OCI-LY7 (cell line): ENCODE measurements around the gene TDRD9. TPM values are rescaled to one million over a fixed set of nuclear protein-coding genes. Genes with fewer than 3 reads are reported as not detected.

ENCODE experiments used
- BruUV-seq: library from RNA; stranded (reverse); fragments of 400-500 nt; replicated peaks from 2 replicates; lab custom pipeline; 2021; lab: Mats Ljungman, UMichigan
- CTCF ChIA-PET: fragments of 300-600 bp; sonication (Branson Sonifier 250); formaldehyde crosslinking; loops from one replicate; lab custom pipeline; 2022; ENCODE audit warnings: antibody characterized with exemption; ENCODE audit not compliant: unreplicated experiment; lab: Charles Lee
- POLR2A ChIA-PET: fragments of 300-600 bp; sonication (Branson Sonifier 250); formaldehyde crosslinking; loops from one replicate; lab custom pipeline; 2022; ENCODE audit warnings: antibody characterized with exemption; lab: Charles Lee
- DNase-seq: peaks from one replicate; pipeline ENCODE4 v3.0.0-alpha.2; 2015; ENCODE audit warnings: low spot score
- H2AFZ ChIP-seq: fragments of 200-600 bp; sonication (generic), shearing (Covaris generic); 2 replicates; pipeline ENCODE4 v1.6.1; 2014; ENCODE audit warnings: mild to moderate bottlenecking, antibody characterized with exemption, low read length, moderate library complexity
- H3K27ac ChIP-seq: fragments of 200-600 bp; sonication (generic); 2 replicates; pipeline ENCODE4 v1.5.1; 2014; ENCODE audit warnings: mixed run types, low read depth, mild to moderate bottlenecking, moderate library complexity, low read length, inconsistent platforms; ENCODE audit not compliant: poor library complexity, severe bottlenecking
- H3K36me3 ChIP-seq: fragments of 200-600 bp; sonication (generic); 2 replicates; pipeline ENCODE4 v1.6.1; 2014; ENCODE audit warnings: mild to moderate bottlenecking, antibody characterized with exemption, low read length, moderate library complexity, mixed read lengths; ENCODE audit not compliant: insufficient read depth
- H3K4me1 ChIP-seq: fragments of 200-600 bp; sonication (generic); 2 replicates; pipeline ENCODE4 v1.5.1; 2014; ENCODE audit warnings: mild to moderate bottlenecking, low read length; ENCODE audit not compliant: insufficient read depth, poor library complexity, severe bottlenecking
- H3K4me2 ChIP-seq: fragments of 200-600 bp; sonication (generic); 2 replicates; pipeline ENCODE4 v1.6.1; 2014; ENCODE audit warnings: mild to moderate bottlenecking, low read length
- H3K4me3 ChIP-seq: fragments of 200-600 bp; sonication (generic); 2 replicates; pipeline ENCODE4 v1.5.1; 2014; ENCODE audit warnings: mild to moderate bottlenecking, low read depth, low read length; ENCODE audit not compliant: poor library complexity, severe bottlenecking
- H3K79me2 ChIP-seq: fragments of 200-600 bp; sonication (generic); 2 replicates; pipeline ENCODE4 v1.6.1; 2016; ENCODE audit warnings: low read depth, mild to moderate bottlenecking, low read length, moderate library complexity, mixed read lengths; ENCODE audit not compliant: insufficient read depth
- H3K9me2 ChIP-seq: fragments of 200-600 bp; sonication (generic); 2 replicates; pipeline ENCODE4 v1.6.1; 2016; ENCODE audit warnings: mild to moderate bottlenecking, low read length, mixed read lengths; ENCODE audit not compliant: insufficient read depth
- H3K9me3 ChIP-seq: fragments of 200-600 bp; sonication (generic); 2 replicates; pipeline ENCODE4 v1.6.1; 2014; ENCODE audit warnings: mild to moderate bottlenecking, mixed run types, low read length, mixed read lengths
- H4K20me1 ChIP-seq: fragments of 200-600 bp; sonication (generic); 2 replicates; pipeline ENCODE4 v1.6.1; 2014; ENCODE audit warnings: mild to moderate bottlenecking, antibody characterized with exemption, low read length, moderate library complexity, mixed read lengths; ENCODE audit not compliant: insufficient read depth
- EZH2phosphoT487 ChIP-seq: fragments of 200-600 bp; sonication (generic); IDR thresholded peaks from 2 replicates; pipeline ENCODE4 v1.6.1; 2018; ENCODE audit warnings: low read depth, borderline replicate concordance, mild to moderate bottlenecking, mixed run types, antibody characterized with exemption, low read length, moderate library complexity, mixed read lengths
- intact Hi-C: fragments of 100-400 bp; cut with micrococcal nuclease; formaldehyde crosslinking; loops from one replicate; pipeline ENCODE4 v1.10.0; 2022; ENCODE audit not compliant: unreplicated experiment
- total RNA-seq, 2 experiments: library from RNA; depleted of rRNA in 1 of 2; stranded (reverse); fragments of >200 nt in 1 of 2; shearing (Covaris generic) in 1 of 2; gene quantifications; 2 replicates each; pipeline ENCODE4 v1.2.3, GENCODE V29; 2014 to 2022
- TF ChIP-seq, protein P1 (sequence below): fragments of 200-600 bp; sonication (generic); conservative IDR thresholded peaks from 2 replicates; pipeline ENCODE4 v1.5.1; 2014; ENCODE audit warnings: mild to moderate bottlenecking, antibody characterized with exemption, low read length, moderate library complexity, mixed read lengths

TDRD9 gene
- total RNA-seq, 2 experiments from 2014 or later = not detected

DNA sequence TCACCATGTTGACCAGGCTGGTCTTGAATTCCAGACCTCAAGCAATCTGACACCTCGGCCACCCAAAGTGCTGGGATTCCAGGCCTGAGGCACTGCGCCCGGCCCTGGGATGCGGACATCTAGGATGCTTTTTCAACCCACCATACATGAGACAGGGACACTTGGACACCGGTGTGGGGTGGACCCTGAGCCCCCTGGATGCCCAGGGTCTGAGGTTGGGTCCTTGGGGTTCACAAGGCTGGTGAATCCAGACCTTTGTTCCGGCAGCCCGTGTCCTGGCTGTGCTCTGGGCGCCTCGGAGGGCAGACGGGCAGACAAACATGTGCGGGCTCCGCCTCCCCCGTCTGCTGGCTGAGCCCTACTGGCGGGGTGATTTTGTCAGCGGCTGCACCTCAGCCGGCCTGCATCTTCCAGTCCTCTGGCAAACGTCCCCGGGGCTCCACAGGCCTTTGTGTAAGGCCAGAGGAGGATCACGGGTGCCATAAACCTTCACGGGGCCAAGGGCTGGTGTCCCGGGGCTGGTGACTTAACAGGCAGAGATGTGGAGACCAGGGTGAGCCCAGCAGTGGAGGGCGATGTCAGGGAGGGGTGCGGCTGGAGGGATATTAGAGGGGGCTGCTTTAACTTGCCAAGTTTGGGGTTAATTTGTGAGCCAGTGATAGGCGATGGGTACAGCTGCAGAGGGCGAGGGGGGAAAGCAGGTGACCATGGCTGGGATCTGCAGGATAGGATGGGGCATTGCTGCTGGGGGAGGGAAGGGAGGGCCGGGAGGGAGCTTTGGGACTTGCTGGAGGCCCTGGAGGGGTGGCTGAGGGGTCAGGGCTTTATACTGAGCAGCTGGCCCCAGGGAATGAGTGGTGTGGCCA, 163.0 kb downstream of the TDRD9 start:
- Histone ChIP-seq H3K79me2 (no peaks in the 10 kb centered on the region), H3K9me2 (no peaks in the 10 kb centered on the region), H3K36me3 (no peaks in the 10 kb centered on the region), H3K4me1 (no peaks in the 10 kb centered on the region), H2AFZ (no peak overlapping the region), H3K4me2 (no peak overlapping the region), H3K4me3 (no peak overlapping the region), H4K20me1 (no peaks in the 10 kb centered on the region), H3K27ac (no peak overlapping the region), H3K9me3 (no peaks in the 10 kb centered on the region)
- ChIA-PET CTCF (no interaction called here), POLR2A (no interaction called here)
- BruUV-seq = no TSS peak
- intact Hi-C loops = no loop called here
- TF ChIP-seq, protein P1, sequence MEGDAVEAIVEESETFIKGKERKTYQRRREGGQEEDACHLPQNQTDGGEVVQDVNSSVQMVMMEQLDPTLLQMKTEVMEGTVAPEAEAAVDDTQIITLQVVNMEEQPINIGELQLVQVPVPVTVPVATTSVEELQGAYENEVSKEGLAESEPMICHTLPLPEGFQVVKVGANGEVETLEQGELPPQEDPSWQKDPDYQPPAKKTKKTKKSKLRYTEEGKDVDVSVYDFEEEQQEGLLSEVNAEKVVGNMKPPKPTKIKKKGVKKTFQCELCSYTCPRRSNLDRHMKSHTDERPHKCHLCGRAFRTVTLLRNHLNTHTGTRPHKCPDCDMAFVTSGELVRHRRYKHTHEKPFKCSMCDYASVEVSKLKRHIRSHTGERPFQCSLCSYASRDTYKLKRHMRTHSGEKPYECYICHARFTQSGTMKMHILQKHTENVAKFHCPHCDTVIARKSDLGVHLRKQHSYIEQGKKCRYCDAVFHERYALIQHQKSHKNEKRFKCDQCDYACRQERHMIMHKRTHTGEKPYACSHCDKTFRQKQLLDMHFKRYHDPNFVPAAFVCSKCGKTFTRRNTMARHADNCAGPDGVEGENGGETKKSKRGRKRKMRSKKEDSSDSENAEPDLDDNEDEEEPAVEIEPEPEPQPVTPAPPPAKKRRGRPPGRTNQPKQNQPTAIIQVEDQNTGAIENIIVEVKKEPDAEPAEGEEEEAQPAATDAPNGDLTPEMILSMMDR = no peak
- TF ChIP-seq EZH2phosphoT487 = no peak
- DNase-seq = no peak

DNA sequence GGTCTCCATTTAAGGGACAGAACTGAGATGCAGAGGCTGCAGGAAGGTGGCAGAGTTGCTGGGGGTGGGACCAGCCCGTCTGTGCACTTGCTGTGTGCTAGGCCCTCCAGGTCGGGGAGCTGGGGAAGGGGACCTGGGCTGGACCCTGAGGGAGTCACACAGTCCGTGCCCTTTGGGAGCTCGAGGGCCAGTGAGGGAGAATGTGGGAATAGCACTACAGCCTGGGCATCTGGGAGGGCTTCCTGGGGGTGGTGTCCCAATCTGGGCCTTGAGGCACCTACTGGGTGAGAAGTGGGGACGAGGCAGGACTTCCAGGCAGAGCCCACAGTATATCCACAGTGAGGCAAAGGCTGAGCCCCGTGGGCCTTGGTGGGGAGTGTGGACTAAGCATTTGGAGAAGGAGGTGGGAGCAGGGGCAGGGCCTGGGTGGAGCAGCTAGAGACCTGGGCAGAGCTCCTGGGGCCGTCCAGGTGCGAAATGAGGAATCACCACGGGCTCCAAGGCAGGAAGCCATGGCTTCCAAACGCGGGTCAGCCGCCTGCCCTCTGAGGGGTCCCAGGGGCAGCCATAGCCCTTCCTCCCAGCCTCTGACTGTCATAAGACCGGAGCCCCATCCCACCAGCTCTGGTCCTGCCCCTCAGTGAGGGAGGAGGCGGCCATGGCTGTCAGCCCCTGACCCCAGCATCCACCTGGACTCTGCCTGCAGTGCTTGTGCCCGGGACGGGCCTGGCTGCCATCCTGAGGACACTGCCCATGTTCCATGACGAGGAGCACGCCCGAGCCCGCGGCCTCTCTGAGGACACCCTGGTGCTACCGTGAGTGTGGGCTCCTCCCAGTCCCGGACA, 163.9 kb downstream of the TDRD9 start:
- Histone ChIP-seq H3K4me2 (no peak overlapping the region), H3K9me2 (no peaks in the 10 kb centered on the region), H4K20me1 (no peaks in the 10 kb centered on the region), H3K4me3 (no peak overlapping the region), H3K79me2 (no peaks in the 10 kb centered on the region), H3K4me1 (peaks cover 3% of the 10 kb centered on the region), H3K9me3 (no peaks in the 10 kb centered on the region), H3K27ac (no peak overlapping the region), H2AFZ (no peak overlapping the region), H3K36me3 (no peaks in the 10 kb centered on the region)
- ChIA-PET CTCF (no interaction called here), POLR2A (no interaction called here)
- BruUV-seq = no TSS peak
- DNase-seq = no peak
- intact Hi-C loops = no loop called here
- no peak for TF ChIP-seq EZH2phosphoT487
- TF ChIP-seq, protein P1 = no peak

DNA sequence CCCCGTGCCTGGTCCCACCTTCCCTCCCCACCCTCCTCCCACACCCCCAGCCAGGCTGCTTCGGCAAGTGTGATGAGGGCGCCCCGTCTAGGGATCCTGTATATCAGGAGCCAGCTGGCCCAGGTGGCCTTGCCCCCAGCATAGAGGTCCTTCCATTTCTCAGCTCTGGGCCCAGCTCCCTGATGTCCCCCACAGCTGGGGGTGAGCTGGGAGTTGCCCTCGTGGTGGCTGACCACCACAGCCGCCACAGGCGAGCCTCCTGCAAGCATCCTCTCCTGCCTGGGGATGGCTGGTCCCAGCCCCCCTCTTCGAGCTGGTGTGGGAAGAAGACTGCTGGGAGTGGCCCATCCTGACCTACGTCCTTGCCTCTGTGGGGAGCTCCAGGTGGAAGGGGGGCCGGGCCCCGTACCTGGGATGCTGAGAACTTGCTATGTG, 164.7 kb downstream of the TDRD9 start:
- no peaks in the 10 kb centered on the region for H3K9me3 ChIP-seq
- no peaks in the 10 kb centered on the region for H3K36me3 ChIP-seq
- H3K4me3 ChIP-seq = no peak overlapping the region
- no peaks in the 10 kb centered on the region for H3K79me2 ChIP-seq
- no peaks in the 10 kb centered on the region for H3K9me2 ChIP-seq
- TF ChIP-seq, protein P1 = no peak
- no peak for TF ChIP-seq EZH2phosphoT487
- H3K27ac ChIP-seq = no peak overlapping the region
- intact Hi-C loops = no loop called here
- DNase-seq = no peak
- no peak overlapping the region for H2AFZ ChIP-seq
- no TSS peak for BruUV-seq
- no peak overlapping the region for H3K4me2 ChIP-seq
- ChIA-PET CTCF (no interaction called here), POLR2A (no interaction called here)
- H3K4me1 ChIP-seq = peaks cover 3% of the 10 kb centered on the region
- H4K20me1 ChIP-seq = no peaks in the 10 kb centered on the region
